Muscle layer of duodenum (tissue), 2 donors: ENCODE measurements around the gene TMEM167B.

Experiments used
- H3K27ac ChIP-seq: one replicate; pipeline ENCODE4 v1.7.0; 2013; ENCODE audit warnings: mild to moderate bottlenecking, low read length
- H3K27me3 ChIP-seq: one replicate; pipeline ENCODE4 v1.7.0; 2013; ENCODE audit warnings: low read depth, mild to moderate bottlenecking, control low read depth, low read length
- H3K36me3 ChIP-seq, 2 donors: one replicate each; pipeline ENCODE4 v1.7.0; 2013; ENCODE audit warnings: low read length in 2 of 2, control low read depth in 1 of 2, mild to moderate bottlenecking in 1 of 2; ENCODE audit not compliant: insufficient read depth in 2 of 2, control insufficient read depth in 1 of 2
- H3K4me1 ChIP-seq, 2 donors: one replicate each; pipeline ENCODE4 v1.7.0; 2013; ENCODE audit warnings: low read length in 2 of 2, mild to moderate bottlenecking in 2 of 2, control low read depth in 1 of 2, moderate library complexity in 1 of 2; ENCODE audit not compliant: insufficient read depth in 2 of 2, control insufficient read depth in 1 of 2
- H3K4me3 ChIP-seq, 2 donors: one replicate each; pipeline ENCODE4 v1.7.0; 2013; ENCODE audit warnings: low read length in 2 of 2, low read depth in 1 of 2, mild to moderate bottlenecking in 1 of 2
- H3K9me3 ChIP-seq, 2 donors: one replicate each; pipeline ENCODE4 v1.7.0; 2013; ENCODE audit warnings: low read length in 2 of 2, control low read depth in 1 of 2, mild to moderate bottlenecking in 1 of 2; ENCODE audit not compliant: control insufficient read depth in 1 of 2
- donor health status: healthy.

Gene TMEM167B

GRCh38 chr1:109104364-109105151, 14.0 kb downstream of the TMEM167B start:
- Histone ChIP-seq H3K27ac (no peak overlapping the region), H3K4me3 (no peak overlapping the region), H3K4me1 (peaks cover 0 to 6% of the 10 kb centered on the region in 2 donors), H3K27me3 (no peaks in the 10 kb centered on the region), H3K9me3 (no peaks in the 10 kb centered on the region), H3K36me3 (no peaks in the 10 kb centered on the region)

- no peaks in the 10 kb centered on the region for H3K9me3 ChIP-seq
- peaks cover 0 to 2% of the 10 kb centered on the region in 2 donors for H3K4me1 ChIP-seq
- no peak overlapping the region for H3K4me3 ChIP-seq
- H3K27me3 ChIP-seq: no peaks in the 10 kb centered on the region
- H3K27ac ChIP-seq: no peak overlapping the region
- no peaks in the 10 kb centered on the region for H3K36me3 ChIP-seq
These were observed 15.3 kb downstream of the TMEM167B start for GRCh38 chr1:109105881-109106280.

GRCh38 chr1:109107785-109108184, 17.2 kb downstream of the TMEM167B start:
- H3K36me3 ChIP-seq: no peaks in the 10 kb centered on the region
- H3K27ac ChIP-seq: no peak overlapping the region
- H3K4me1 ChIP-seq: peaks cover 5 to 11% of the 10 kb centered on the region in 2 donors
- H3K27me3 ChIP-seq: no peaks in the 10 kb centered on the region
- no peak overlapping the region for H3K4me3 ChIP-seq
- no peaks in the 10 kb centered on the region for H3K9me3 ChIP-seq

- no peak overlapping the region for H3K27ac ChIP-seq
- no peaks in the 10 kb centered on the region for H3K9me3 ChIP-seq
- H3K4me1 ChIP-seq: peaks cover 5 to 27% of the 10 kb centered on the region in 2 donors
- no peak overlapping the region for H3K4me3 ChIP-seq
- H3K36me3 ChIP-seq: no peaks in the 10 kb centered on the region
- peaks cover 13% of the 10 kb centered on the region for H3K27me3 ChIP-seq
These were observed 19.3 kb downstream of the TMEM167B start for GRCh38 chr1:109109906-109110305.

- Histone ChIP-seq H3K27me3 (peaks cover 13% of the 10 kb centered on the region), H3K4me3 (no peak overlapping the region), H3K9me3 (no peaks in the 10 kb centered on the region), H3K27ac (no peak overlapping the region), H3K36me3 (no peaks in the 10 kb centered on the region), H3K4me1 (peaks cover 5 to 27% of the 10 kb centered on the region in 2 donors)
These were observed 21.0 kb downstream of the TMEM167B start for GRCh38 chr1:109111386-109112055.

- no peaks in the 10 kb centered on the region for H3K9me3 ChIP-seq
- peak overlapping the region; percentile 41 to 59 for H3K4me3 ChIP-seq
- H3K27me3 ChIP-seq: peaks cover 13% of the 10 kb centered on the region
- H3K4me1 ChIP-seq: peaks cover 5 to 27% of the 10 kb centered on the region in 2 donors
- no peak overlapping the region for H3K27ac ChIP-seq
- no peaks in the 10 kb centered on the region for H3K36me3 ChIP-seq
These were observed 21.6 kb downstream of the TMEM167B start for GRCh38 chr1:109112056-109112651.

GRCh38 chr1:109112652-109113285, 22.2 kb downstream of the TMEM167B start:
- Histone ChIP-seq H3K4me3 (peak overlapping the region; percentile 41 to 59), H3K27me3 (peaks cover 13% of the 10 kb centered on the region), H3K9me3 (no peaks in the 10 kb centered on the region), H3K27ac (no peak overlapping the region), H3K36me3 (no peaks in the 10 kb centered on the region), H3K4me1 (peaks cover 5 to 27% of the 10 kb centered on the region in 2 donors)

- Histone ChIP-seq H3K36me3 (no peaks in the 10 kb centered on the region), H3K9me3 (no peaks in the 10 kb centered on the region), H3K4me1 (peaks cover 5 to 27% of the 10 kb centered on the region in 2 donors), H3K27me3 (peaks cover 13% of the 10 kb centered on the region), H3K4me3 (peak within 1 kb of the TSS; percentile 59 to 63), H3K27ac (peak within 1 kb of the TSS; percentile 64)
These were observed 23.2 kb downstream of the TMEM167B start, which contains the start of gene ELAPOR1 for GRCh38 chr1:109113590-109114341. ELAPOR1 (plus strand) TSS chr1:109114115; CDS start chr1:109114184, 69 bp downstream.

- Histone ChIP-seq H3K9me3 (no peaks in the 10 kb centered on the region), H3K4me1 (peaks cover 5 to 27% of the 10 kb centered on the region in 2 donors), H3K27ac (peak overlapping the region; percentile 11), H3K4me3 (peak overlapping the region; percentile 59 to 63), H3K27me3 (peaks cover 13% of the 10 kb centered on the region), H3K36me3 (no peaks in the 10 kb centered on the region)
These were observed 23.7 kb downstream of the TMEM167B start for GRCh38 chr1:109114342-109114674.

GRCh38 chr1:109115685-109116084, 25.1 kb downstream of the TMEM167B start:
- Histone ChIP-seq H3K4me1 (peaks cover 5 to 27% of the 10 kb centered on the region in 2 donors), H3K9me3 (no peaks in the 10 kb centered on the region), H3K27ac (peak overlapping the region; percentile 65), H3K4me3 (peak overlapping the region in 1 of 2 donors; percentile 8), H3K27me3 (peaks cover 13% of the 10 kb centered on the region), H3K36me3 (no peaks in the 10 kb centered on the region)
